MM.1S (cell line): Measurements from ENCODE around the gene INHBC.

ENCODE experiments used
- DNase-seq: peaks from one replicate; pipeline ENCODE4 v3.0.0-alpha.2; 2015
- H2AFZ ChIP-seq: fragments of 300-600 bp; sonication (generic); 2 replicates; pipeline ENCODE4 v1.6.0; 2016; ENCODE audit warnings: antibody characterized with exemption, low read length
- H3F3A ChIP-seq: fragments of 300-600 bp; sonication (generic); 2 replicates; pipeline ENCODE4 v1.6.1; 2016; ENCODE audit warnings: mild to moderate bottlenecking, antibody characterized with exemption, low read length, moderate library complexity, mixed read lengths; ENCODE audit not compliant: insufficient read depth
- H3K27ac ChIP-seq: fragments of 300-600 bp; sonication (generic); 2 replicates; pipeline ENCODE4 v1.5.1; 2016; ENCODE audit warnings: mild to moderate bottlenecking, low read length
- H3K27me3 ChIP-seq: fragments of 300-600 bp; sonication (generic); replicated peaks from 2 replicates; pipeline ENCODE4 v1.6.0; 2016; ENCODE audit warnings: low read length; ENCODE audit not compliant: insufficient read depth
- H3K36me3 ChIP-seq: fragments of 300-600 bp; sonication (generic); replicated peaks from 2 replicates; pipeline ENCODE4 v1.6.1; 2016; ENCODE audit warnings: mild to moderate bottlenecking, low read length, mixed read lengths; ENCODE audit not compliant: insufficient read depth
- H3K4me1 ChIP-seq: fragments of 300-600 bp; sonication (generic); 2 replicates; pipeline ENCODE4 v1.6.1; 2016; ENCODE audit warnings: low read length, mixed read lengths
- H3K4me2 ChIP-seq: fragments of 300-600 bp; sonication (generic); 2 replicates; pipeline ENCODE4 v1.6.0; 2016; ENCODE audit warnings: low read depth, low read length
- H3K4me3 ChIP-seq: fragments of 300-600 bp; sonication (generic); 2 replicates; pipeline ENCODE4 v1.5.1; 2016; ENCODE audit warnings: low read length, mixed read lengths
- H3K79me2 ChIP-seq: fragments of 300-600 bp; sonication (generic); 2 replicates; pipeline ENCODE4 v1.6.1; 2016; ENCODE audit warnings: mixed run types, low read length, mixed read lengths
- H3K9ac ChIP-seq: fragments of 300-600 bp; sonication (generic); 2 replicates; pipeline ENCODE4 v1.6.1; 2016; ENCODE audit warnings: low read length, mixed read lengths
- H3K9me2 ChIP-seq: fragments of 300-600 bp; sonication (generic); replicated peaks from 2 replicates; pipeline ENCODE4 v1.6.1; 2016; ENCODE audit warnings: mild to moderate bottlenecking, low read length, mixed read lengths; ENCODE audit not compliant: insufficient read depth
- H3K9me3 ChIP-seq: fragments of 300-600 bp; sonication (generic); replicated peaks from 2 replicates; pipeline ENCODE4 v1.6.1; 2016; ENCODE audit warnings: mild to moderate bottlenecking, low read length, mixed read lengths; ENCODE audit not compliant: insufficient read depth
- H4K20me1 ChIP-seq: fragments of 300-600 bp; sonication (generic); 2 replicates; pipeline ENCODE4 v1.6.1; 2016; ENCODE audit warnings: mild to moderate bottlenecking, low read length, moderate library complexity, mixed read lengths; ENCODE audit not compliant: insufficient read depth
- CTCF ChIP-seq: fragments of 300-600 bp; sonication (generic); IDR thresholded peaks from 2 replicates; pipeline ENCODE4 v1.5.1; 2016; ENCODE audit warnings: antibody characterized with exemption, low read length, mixed read lengths
- EZH2 ChIP-seq: fragments of 300-600 bp; sonication (generic); optimal IDR thresholded peaks from 2 replicates; pipeline ENCODE3; 2017; ENCODE audit warnings: low read depth, mild to moderate bottlenecking, antibody characterized with exemption, low read length, mixed read lengths
- EZH2phosphoT487 ChIP-seq: fragments of 300-600 bp; sonication (generic); IDR thresholded peaks from 2 replicates; pipeline ENCODE4 v1.6.1; 2018; ENCODE audit warnings: antibody characterized with exemption, low read length

INHBC gene

GRCh38 chr12:57433370-57433769, 1.2 kb upstream of the INHBC start:
- no peak for DNase-seq
- H4K20me1 ChIP-seq = no peaks in the 10 kb centered on the region
- no peak for TF ChIP-seq CTCF
- TF ChIP-seq EZH2phosphoT487 = no peak

GRCh38 chr12:57435293-57435692, 709 bp downstream of the INHBC start:
- 0 out of 2 replicates have a peak, but pooled peaks cover 2% of the 10 kb centered on the region for H3F3A ChIP-seq
- no peak overlapping the region for H3K4me3 ChIP-seq
- DNase-seq = no peak
- TF ChIP-seq EZH2 (no peak), CTCF (no peak), EZH2phosphoT487 (no peak)
- no peak overlapping the region for H2AFZ ChIP-seq
- no peaks in the 10 kb centered on the region for H3K27me3 ChIP-seq
- H3K4me1 ChIP-seq = peaks cover 5% of the 10 kb centered on the region
- H4K20me1 ChIP-seq = no peaks in the 10 kb centered on the region
- H3K27ac ChIP-seq = no peak overlapping the region
- no peaks in the 10 kb centered on the region for H3K9me2 ChIP-seq
- H3K4me2 ChIP-seq = no peak overlapping the region
- H3K36me3 ChIP-seq = no peaks in the 10 kb centered on the region
- H3K9ac ChIP-seq = no peak overlapping the region
- no peaks in the 10 kb centered on the region for H3K9me3 ChIP-seq
- H3K79me2 ChIP-seq = peaks cover under 1% of the 10 kb centered on the region; the same call in 1 of the 2 replicates

More at GRCh38 chr12:57433370-57433769, 1.2 kb upstream of the INHBC start:
- Histone ChIP-seq H3K4me2 (no peak overlapping the region), H3K9ac (no peak overlapping the region), H3K4me3 (no peak overlapping the region), H3K27me3 (no peaks in the 10 kb centered on the region), H3K9me2 (no peaks in the 10 kb centered on the region), H3F3A (0 out of 2 replicates have a peak, but pooled peaks cover 2% of the 10 kb centered on the region), H3K79me2 (peaks cover 15% of the 10 kb centered on the region), H3K27ac (no peak overlapping the region), H3K9me3 (no peaks in the 10 kb centered on the region), H3K36me3 (no peaks in the 10 kb centered on the region), H3K4me1 (peaks cover 8% of the 10 kb centered on the region), H2AFZ (no peak overlapping the region)

- Histone ChIP-seq H3K79me2 (no peaks in the 10 kb centered on the region), H3K9ac (no peak overlapping the region), H3K4me2 (no peak overlapping the region), H2AFZ (no peak overlapping the region), H3K4me3 (no peak overlapping the region), H3K9me3 (no peaks in the 10 kb centered on the region), H3F3A (no peaks in the 10 kb centered on the region), H3K4me1 (no peaks in the 10 kb centered on the region), H3K27me3 (no peaks in the 10 kb centered on the region), H3K9me2 (no peaks in the 10 kb centered on the region), H3K36me3 (no peaks in the 10 kb centered on the region), H3K27ac (no peak overlapping the region), H4K20me1 (no peaks in the 10 kb centered on the region)
- no peak for DNase-seq
- TF ChIP-seq EZH2phosphoT487 (no peak), EZH2 (no peak), CTCF (no peak)
Measured at GRCh38 chr12:57438400-57438799, 3.8 kb downstream of the INHBC start.
